ENCODE data around the gene LIMK1. TPM values are rescaled to one million over a fixed set of nuclear protein-coding genes. Genes with fewer than 3 reads are reported as not detected.
A peak's percentile ranks its signal among the peaks of the same experiment; 100 is the strongest.
"Not testable (repeated sequence)": the region's sequence is repeated elsewhere in the genome, so short reads cannot be mapped to it uniquely, and the experiment has no call there.

The LIMK1 gene
- total and polyA plus RNA-seq, 2 experiments from 2014 or later, result 13.0 to 96.5 TPM

GRCh38 chr7:74164985-74165456, 81.4 kb downstream of the LIMK1 start:
- 0 out of 2 replicates have a peak overlapping the region, but pooled peaks have one; percentile 64 for H2AFZ ChIP-seq
- H3K9me2 ChIP-seq (ENCODE audit: insufficient read depth), result no peaks in the 10 kb centered on the region
- no peaks in the 10 kb centered on the region for H4K20me1 ChIP-seq (replicated peaks; ENCODE audit: insufficient read depth)
- H3K27me3 ChIP-seq (ENCODE audit: insufficient read depth), result no peaks in the 10 kb centered on the region
- H3K9me3 Mint-ChIP-seq, result peaks cover 7% of the 10 kb centered on the region
- H3K36me3 ChIP-seq (ENCODE audit: insufficient read depth), result no peaks in the 10 kb centered on the region
- peaks cover 8% of the 10 kb centered on the region for H3K36me3 Mint-ChIP-seq (ENCODE audit: low read depth)
- TF ChIP-seq POLR2AphosphoS5 (IDR thresholded peaks at IDR 0.05; ENCODE audit: low read depth) (no peak), CTCF (conservative IDR thresholded peaks at IDR 0.05; ENCODE audit: low read depth in 2 of 2) (peak; percentile 72 to 81), EZH2 (IDR thresholded peaks at IDR 0.05; ENCODE audit: low read depth, unreplicated experiment) (no peak), JUNB (IDR thresholded peaks at IDR 0.05; ENCODE audit: unreplicated experiment) (no peak), EZH2phosphoT487 (IDR thresholded peaks at IDR 0.05; ENCODE audit: unreplicated experiment) (no peak), STAT1 (IDR thresholded peaks at IDR 0.05; ENCODE audit: unreplicated experiment) (no peak)
- no peaks in the 10 kb centered on the region for H3K4me1 Mint-ChIP-seq
- no peak overlapping the region for H3K4me2 ChIP-seq
- no peak overlapping the region for H3K4me3 ChIP-seq
- H3K79me2 ChIP-seq (replicated peaks; ENCODE audit: insufficient read depth), result no peaks in the 10 kb centered on the region
- DNase-seq (ENCODE audit: low spot score) (peak; percentile 80), ATAC-seq (peak; percentile 76)
- no peak overlapping the region for H3K27ac Mint-ChIP-seq
- H3K27me3 Mint-ChIP-seq (ENCODE audit: insufficient read depth, low read depth, poor library complexity), result peaks cover 8% of the 10 kb centered on the region
- no peaks in the 10 kb centered on the region for H3K4me1 ChIP-seq (ENCODE audit: insufficient read depth)
- H3F3A ChIP-seq (replicated peaks; ENCODE audit: low read depth), result 0 out of 2 replicates have a peak, but pooled peaks cover 3% of the 10 kb centered on the region
- H3K4me3 Mint-ChIP-seq, result no peak overlapping the region
- no peak overlapping the region for H3K27ac ChIP-seq (ENCODE audit: low read depth)

- H3K4me1 ChIP-seq (ENCODE audit: insufficient read depth), result no peaks in the 10 kb centered on the region
- no peaks in the 10 kb centered on the region for H3K79me2 ChIP-seq (replicated peaks; ENCODE audit: insufficient read depth)
- no peak overlapping the region for H3K27ac ChIP-seq (ENCODE audit: low read depth)
- Mint-ChIP-seq H3K4me1 (no peaks in the 10 kb centered on the region), H3K27ac (no peak overlapping the region), H3K36me3 (ENCODE audit: low read depth) (peaks cover 8% of the 10 kb centered on the region), H3K4me3 (no peak overlapping the region), H3K27me3 (ENCODE audit: insufficient read depth, low read depth, poor library complexity) (peaks cover 8% of the 10 kb centered on the region), H3K9me3 (peaks cover 7% of the 10 kb centered on the region)
- DNase-seq (ENCODE audit: low spot score), result no peak
- no peaks in the 10 kb centered on the region for H4K20me1 ChIP-seq (replicated peaks; ENCODE audit: insufficient read depth)
- no peaks in the 10 kb centered on the region for H3K36me3 ChIP-seq (ENCODE audit: insufficient read depth)
- no peak for ATAC-seq
- no peaks in the 10 kb centered on the region for H3K27me3 ChIP-seq (ENCODE audit: insufficient read depth)
- TF ChIP-seq POLR2AphosphoS5 (IDR thresholded peaks at IDR 0.05; ENCODE audit: low read depth), result no peak
- H3F3A ChIP-seq (replicated peaks; ENCODE audit: low read depth), result 0 out of 2 replicates have a peak, but pooled peaks cover 3% of the 10 kb centered on the region
- no peak overlapping the region for H2AFZ ChIP-seq
- no peak overlapping the region for H3K4me3 ChIP-seq
- H3K9me2 ChIP-seq (ENCODE audit: insufficient read depth), result no peaks in the 10 kb centered on the region
- H3K4me2 ChIP-seq, result no peak overlapping the region
Measured at GRCh38 chr7:74165867-74166593, 82.4 kb downstream of the LIMK1 start.

DNA sequence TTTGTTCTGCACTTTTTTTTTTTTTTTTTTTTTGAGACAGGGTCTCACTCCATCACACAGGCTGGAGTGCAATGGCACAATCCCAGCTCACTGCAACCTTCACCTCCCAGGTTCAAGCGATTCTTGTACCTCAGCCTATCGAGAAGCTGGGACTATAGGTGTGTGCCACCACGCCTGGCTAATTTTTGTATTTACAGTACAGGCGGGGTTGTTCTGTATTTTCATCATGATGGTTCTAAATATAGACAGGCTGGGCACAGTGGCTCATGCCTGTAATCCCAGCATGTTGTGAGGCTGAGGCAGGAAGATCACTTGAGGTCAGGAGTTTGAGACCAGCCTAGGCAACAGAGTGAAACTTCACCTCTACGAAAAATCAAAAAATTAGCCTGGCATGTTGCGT, 83.7 kb downstream of the LIMK1 start:
- not testable (repeated sequence) for H3K9me3 Mint-ChIP-seq; H3K27me3 Mint-ChIP-seq (ENCODE audit: insufficient read depth, low read depth, poor library complexity); ATAC-seq; H4K20me1 ChIP-seq (replicated peaks; ENCODE audit: insufficient read depth); H3F3A ChIP-seq (replicated peaks; ENCODE audit: low read depth); H3K36me3 ChIP-seq (ENCODE audit: insufficient read depth); H3K27ac ChIP-seq (ENCODE audit: low read depth); H3K9me2 ChIP-seq (ENCODE audit: insufficient read depth); H3K36me3 Mint-ChIP-seq (ENCODE audit: low read depth); H3K27ac Mint-ChIP-seq; DNase-seq (ENCODE audit: low spot score); H3K4me1 Mint-ChIP-seq; H3K79me2 ChIP-seq (replicated peaks; ENCODE audit: insufficient read depth); H3K4me3 ChIP-seq; H2AFZ ChIP-seq; H3K4me2 ChIP-seq; H3K27me3 ChIP-seq (ENCODE audit: insufficient read depth); H3K4me1 ChIP-seq (ENCODE audit: insufficient read depth); H3K4me3 Mint-ChIP-seq

Other genes starting within 250 kb of the LIMK1 start
- 5.9 and 11.0 TPM in 2 replicates for gene METTL27, start 241.3 kb upstream of the LIMK1 start, total RNA-seq (2014; rRNA removed; shearing (Covaris generic))
- gene METTL27, start 241.3 kb upstream of the LIMK1 start, polyA plus RNA-seq (2016; fragmentation: Nextera tagmentation; extraction: Ambion mirVana), result 7.2 and 10.1 TPM in 2 replicates
- gene TMEM270, start 222.6 kb upstream of the LIMK1 start, total RNA-seq (2014; rRNA removed; shearing (Covaris generic)), result not detected in 2 replicates
- not detected in 2 replicates for gene TMEM270, start 222.6 kb upstream of the LIMK1 start, polyA plus RNA-seq (2016; fragmentation: Nextera tagmentation; extraction: Ambion mirVana)
- gene ELN, start 55.6 kb upstream of the LIMK1 start, total RNA-seq (2014; rRNA removed; shearing (Covaris generic)), result 4.0 and 5.6 TPM in 2 replicates
- gene ELN, start 55.6 kb upstream of the LIMK1 start, polyA plus RNA-seq (2016; fragmentation: Nextera tagmentation; extraction: Ambion mirVana), result 1.1 TPM in 2 replicates
- 298 and 309 TPM in 2 replicates for gene EIF4H, start 90.6 kb downstream of the LIMK1 start, total RNA-seq (2014; rRNA removed; shearing (Covaris generic))
- gene EIF4H, start 90.6 kb downstream of the LIMK1 start, polyA plus RNA-seq (2016; fragmentation: Nextera tagmentation; extraction: Ambion mirVana), result 183 and 197 TPM in 2 replicates
- 0.08 TPM in 1 of 2 replicates, not detected in the other for gene LAT2, start 126.2 kb downstream of the LIMK1 start, total RNA-seq (2014; rRNA removed; shearing (Covaris generic))
- gene LAT2, start 126.2 kb downstream of the LIMK1 start, polyA plus RNA-seq (2016; fragmentation: Nextera tagmentation; extraction: Ambion mirVana), result 0.94 and 1.5 TPM in 2 replicates
- 62.4 and 75.2 TPM in 2 replicates for gene RFC2, start 170.6 kb downstream of the LIMK1 start, total RNA-seq (2014; rRNA removed; shearing (Covaris generic))
- gene RFC2, start 170.6 kb downstream of the LIMK1 start, polyA plus RNA-seq (2016; fragmentation: Nextera tagmentation; extraction: Ambion mirVana), result 55.3 and 56.4 TPM in 2 replicates
- 45.2 and 51.9 TPM in 2 replicates for gene CLIP2, start 205.6 kb downstream of the LIMK1 start, total RNA-seq (2014; rRNA removed; shearing (Covaris generic))
- 7.2 and 8.1 TPM in 2 replicates for gene CLIP2, start 205.6 kb downstream of the LIMK1 start, polyA plus RNA-seq (2016; fragmentation: Nextera tagmentation; extraction: Ambion mirVana)